A549 (cell line): Measurements from ENCODE around the gene GSC2. TPM values are rescaled to one million over a fixed set of nuclear protein-coding genes. Genes with fewer than 3 reads are reported as not detected.
A peak's percentile ranks its signal among the peaks of the same experiment; 100 is the strongest.

ENCODE experiments used
- ATAC-seq, 2 experiments: fragments of 200-7000 bp in 1 of 2; fragments of >200 bp in 1 of 2; cut with Nextera tagmentation in 1 of 2; cut with Tn5 transposase in 1 of 2; 3 replicates each; pipeline versions ENCODE4 v1.8.0 to v1.9.1; 2018 to 2020; ENCODE audit warnings: mild to moderate bottlenecking in 1 of 2, moderate library complexity in 1 of 2
- CTCF ChIA-PET: fragments of 300-600 bp; sonication (Branson Sonifier 250); formaldehyde crosslinking; extraction: SDS; loops from one replicate; lab custom pipeline; 2021; ENCODE audit warnings: antibody characterized with exemption, inconsistent platforms; lab: Yijun Ruan, JAX
- POLR2A ChIA-PET: fragments of 350-600 bp; formaldehyde crosslinking; extraction: SDS; loops from one replicate; lab custom pipeline; 2021; ENCODE audit warnings: antibody characterized with exemption, inconsistent platforms; lab: Yijun Ruan, JAX
- DNase-seq, 2 experiments: peaks; one replicate each; pipeline versions ENCODE4 v3.0.0 to v3.0.0-alpha.2; 2011 to 2016; ENCODE audit warnings: low read depth in 1 of 2, low spot score in 1 of 2
- FAIRE-seq: peaks from 2 replicates; lab custom pipeline; 2011; peaks lifted over from hg19 to GRCh38; lab: Jason Lieb, UNC
- H3K27ac ChIP-seq, 2 experiments: fragments of >200 bp; sonication (Bioruptor Twin); formaldehyde crosslinking; 3 replicates each; pipeline ENCODE4 v1.5.1; 2016 to 2017
- H3K4me1 ChIP-seq: fragments of >200 bp; sonication (Bioruptor Twin); formaldehyde crosslinking; 3 replicates; pipeline ENCODE4 v1.6.1; 2016
- H3K4me2 ChIP-seq: fragments of >200 bp; sonication (Bioruptor Twin); formaldehyde crosslinking; 3 replicates; pipeline ENCODE4 v1.6.1; 2016
- H3K4me3 ChIP-seq: fragments of >200 bp; sonication (Bioruptor Twin); formaldehyde crosslinking; 3 replicates; pipeline ENCODE4 v1.5.1; 2016
- H3K9me3 ChIP-seq: fragments of >200 bp; sonication (Bioruptor Twin); formaldehyde crosslinking; 3 replicates; pipeline ENCODE4 v1.6.1; 2016
- BHLHE40 ChIP-seq: IDR thresholded peaks from 2 replicates; pipeline ENCODE4 v1.6.1; 2012; ENCODE audit warnings: low read depth, low read length, inconsistent platforms
- CBX2 ChIP-seq: fragments of 200-600 bp; sonication (generic); IDR thresholded peaks from 2 replicates; pipeline ENCODE4 v1.6.1; 2016; ENCODE audit warnings: low read depth, mild to moderate bottlenecking, borderline replicate concordance
- CHD2 ChIP-seq: fragments of 150-350 bp; IDR thresholded peaks from 2 replicates; pipeline ENCODE4 v1.6.1; 2014; ENCODE audit warnings: low read length; ENCODE audit not compliant: partially characterized antibody
- EHF ChIP-seq: fragments of 250-450 bp; sonication (Bioruptor Pico); IDR thresholded peaks from 2 replicates; pipeline ENCODE4 v1.5.0; 2020; ENCODE audit warnings: mild to moderate bottlenecking
- EHMT2 ChIP-seq: fragments of 200-600 bp; sonication (generic); IDR thresholded peaks from 2 replicates; pipeline ENCODE4 v1.6.1; 2016; ENCODE audit warnings: antibody characterized with exemption, low read depth, mild to moderate bottlenecking, moderate library complexity
- EP300 ChIP-seq, 2 experiments: fragments of >200 bp; sonication (Bioruptor Twin); formaldehyde crosslinking; IDR thresholded peaks; 2 replicates in 1 of 2; 3 replicates in 1 of 2; pipeline ENCODE4 v1.6.1; 2016 to 2017
- FOSL2 ChIP-seq, 2 experiments: fragments of 450-650 bp in 1 of 2; fragments of >200 bp in 1 of 2; sonication (Bioruptor Twin) in 1 of 2; formaldehyde crosslinking; IDR thresholded peaks; 2 replicates each; pipeline versions ENCODE4 v1.5.0 to v1.6.1; 2016 to 2020; ENCODE audit warnings: mild to moderate bottlenecking in 1 of 2, moderate library complexity in 1 of 2
- GATA3 ChIP-seq: IDR thresholded peaks from 2 replicates; pipeline ENCODE4 v1.6.1; 2012; ENCODE audit warnings: borderline replicate concordance
- HOXA7 ChIP-seq: fragments of 250-450 bp; sonication (Bioruptor Pico); IDR thresholded peaks from 2 replicates; pipeline ENCODE4 v1.5.0; 2020; ENCODE audit warnings: mild to moderate bottlenecking, moderate library complexity
- KDM1A ChIP-seq: fragments of 200-600 bp; sonication (generic); IDR thresholded peaks from 2 replicates; pipeline ENCODE4 v1.6.1; 2016; ENCODE audit warnings: low read depth, mild to moderate bottlenecking
- MAFK ChIP-seq: fragments of 450-650 bp; IDR thresholded peaks from 2 replicates; pipeline ENCODE4 v1.6.1; 2014; ENCODE audit not compliant: partially characterized antibody
- MAZ ChIP-seq: fragments of 150-350 bp; IDR thresholded peaks from 2 replicates; pipeline ENCODE4 v1.6.1; 2014; ENCODE audit warnings: antibody characterized with exemption, low read depth, low read length, borderline replicate concordance
- NPAS2 ChIP-seq: fragments of 250-450 bp; sonication (Bioruptor Pico); IDR thresholded peaks from 2 replicates; pipeline ENCODE4 v1.8.0; 2022; ENCODE audit warnings: mild to moderate bottlenecking, moderate library complexity, borderline replicate concordance
- POLR2A ChIP-seq: IDR thresholded peaks from 2 replicates; pipeline ENCODE4 v1.6.1; 2012; ENCODE audit warnings: mild to moderate bottlenecking, low read length
- POLR2AphosphoS2 ChIP-seq: conservative IDR thresholded peaks from 2 replicates; pipeline ENCODE4 v1.6.1; 2012; ENCODE audit warnings: low read length, improper control_type of control experiment, inconsistent platforms
- RAD21 ChIP-seq, 2 experiments: fragments of >200 bp in 1 of 2; sonication (Bioruptor Twin) in 1 of 2; formaldehyde crosslinking in 1 of 2; IDR thresholded peaks in 1 of 2; conservative IDR thresholded peaks in 1 of 2; 2 replicates in 1 of 2; 3 replicates in 1 of 2; pipeline ENCODE4 v1.6.1; 2012 to 2018; ENCODE audit warnings: inconsistent platforms in 1 of 2
- SMC3 ChIP-seq: fragments of >200 bp; sonication (Bioruptor Twin); formaldehyde crosslinking; IDR thresholded peaks from 3 replicates; pipeline ENCODE4 v1.6.1; 2018; ENCODE audit warnings: inconsistent platforms
- TP53 ChIP-seq: fragments of 250-450 bp; sonication (Bioruptor Pico); IDR thresholded peaks from 2 replicates; pipeline ENCODE4 v1.5.0; 2021; ENCODE audit warnings: mild to moderate bottlenecking, moderate library complexity
- ZC3H11A ChIP-seq: fragments of 450-650 bp; IDR thresholded peaks from 2 replicates; pipeline ENCODE4 v1.6.1; 2014; ENCODE audit warnings: antibody characterized with exemption, mild to moderate bottlenecking
- ZSCAN20 ChIP-seq: fragments of 250-450 bp; sonication (Bioruptor Pico); IDR thresholded peaks from 2 replicates; pipeline ENCODE4 v1.8.0; 2022; ENCODE audit warnings: mild to moderate bottlenecking, moderate library complexity
- WGBS: methylation state at CpG from one replicate; pipeline ENCODE4 v1.1.6; 2017; ENCODE audit errors: missing lambda C conversion rate; 5-methylcytosine and 5-hydroxymethylcytosine counted together
- polyA plus RNA-seq, 4 experiments: library from polyadenylated mRNA; depleted of rRNA in 3 of 4; stranded (reverse); fragments of >200 nt; fragmentation: RNase III in 1 of 4; extraction: RNeasy Plus Mini Kit Qiagen cat#74134 plus additional on column Dnase treatment in 1 of 4; gene quantifications; 2 replicates in 3 of 4; 3 replicates in 1 of 4; pipeline ENCODE4 v1.2.3, GENCODE V29; 2011 to 2017
- TF ChIP-seq, protein P1 (sequence below): IDR thresholded peaks from 2 replicates; pipeline ENCODE4 v1.6.1; 2012
- TF ChIP-seq, protein P2 (sequence below): IDR thresholded peaks from 2 replicates; pipeline ENCODE4 v1.6.1; 2012; ENCODE audit warnings: low read depth, borderline replicate concordance
- TF ChIP-seq, protein P3 (sequence below): IDR thresholded peaks from 2 replicates; pipeline ENCODE4 v1.6.1; 2012
- TF ChIP-seq, protein P4 (sequence below): fragments of >200 bp; sonication (Bioruptor Twin); formaldehyde crosslinking; IDR thresholded peaks from 3 replicates; pipeline ENCODE4 v1.5.1; 2016

GSC2 gene
- polyA plus RNA-seq, 2 of the 4 experiments (the other 2 are of a cell fraction), result not detected

DNA sequence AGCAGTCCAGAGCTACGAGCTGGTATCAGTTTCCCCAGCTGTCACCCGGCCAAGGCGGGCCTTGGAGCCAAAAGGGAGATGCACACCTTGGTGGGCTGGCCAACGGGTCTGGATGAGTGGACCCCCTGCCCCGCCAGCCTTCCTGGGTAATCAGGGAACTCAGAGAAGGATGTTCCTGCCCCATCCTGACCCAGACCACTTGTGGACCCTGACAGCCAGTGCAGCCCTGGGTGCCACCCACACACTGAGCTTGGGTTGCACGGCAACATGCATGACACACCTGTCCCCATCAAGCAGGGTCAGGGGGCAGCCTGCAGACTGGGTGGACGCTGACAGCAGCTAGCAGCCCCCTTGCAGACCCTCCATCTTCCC is 19.8 kb upstream of the GSC2 start (continued):
- TF ChIP-seq EHF (CRISPR knock-in tag) (no peak), BHLHE40 (no peak), CBX2 (no peak), FOSL2 (IDR thresholded peaks at IDR 0.05) (no peak), FOSL2 (CRISPR knock-in tag; IDR thresholded peaks at IDR 0.05) (no peak)
- TF ChIP-seq, protein P1, sequence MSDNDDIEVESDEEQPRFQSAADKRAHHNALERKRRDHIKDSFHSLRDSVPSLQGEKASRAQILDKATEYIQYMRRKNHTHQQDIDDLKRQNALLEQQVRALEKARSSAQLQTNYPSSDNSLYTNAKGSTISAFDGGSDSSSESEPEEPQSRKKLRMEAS, result no peak

DNA sequence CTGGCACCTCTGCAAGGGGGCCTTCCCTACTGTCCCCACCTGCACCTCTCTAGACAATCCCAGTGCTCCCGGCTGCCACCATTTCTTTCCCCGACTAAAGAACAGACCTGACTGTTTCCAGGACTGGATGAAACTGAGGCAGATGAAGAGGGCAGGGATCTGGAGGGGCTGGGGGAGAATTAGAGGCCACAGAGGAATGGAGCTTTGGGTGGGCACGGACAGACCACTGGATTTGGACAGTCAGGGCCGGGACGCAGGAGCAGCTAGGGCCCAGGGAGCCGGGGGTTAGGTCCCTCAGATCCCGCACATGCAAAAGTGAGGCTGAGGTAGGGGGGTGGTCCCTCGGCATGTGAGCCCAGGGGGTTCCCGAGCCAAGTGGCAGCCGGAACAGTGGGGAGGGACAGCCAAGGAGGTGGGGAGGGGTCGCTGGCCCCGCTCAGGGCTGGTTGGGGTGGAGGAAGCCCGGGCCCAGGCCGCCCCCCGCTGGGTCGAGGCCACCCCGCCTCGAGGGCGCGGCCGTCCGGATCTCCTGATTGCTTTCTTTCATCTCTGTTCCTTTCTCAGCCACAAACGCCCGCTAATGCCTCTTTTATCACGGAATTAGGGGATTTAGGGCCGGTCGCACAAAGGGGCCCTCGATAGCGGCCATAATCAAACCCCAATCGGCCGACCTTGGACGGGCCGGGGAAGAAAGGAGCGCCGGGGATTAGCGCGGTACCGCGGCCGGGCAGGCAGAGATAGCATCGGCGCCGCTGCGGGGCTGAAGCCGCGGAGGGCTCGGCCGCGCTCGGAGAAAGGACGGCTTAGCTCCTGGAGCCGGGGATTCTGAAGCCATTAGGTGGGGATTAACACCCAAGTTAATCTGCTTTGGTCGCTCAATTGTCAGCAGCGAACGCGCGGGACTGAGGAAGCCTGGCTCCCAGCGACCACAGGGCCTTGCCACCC is 19.2 kb upstream of the GSC2 start:
- DNase-seq (no peak), FAIRE-seq (no peak), ATAC-seq (no peak)
- Histone ChIP-seq H3K4me3 (no peak overlapping the region), H3K4me1 (peaks cover 24% of the 10 kb centered on the region), H3K4me2 (no peak overlapping the region), H3K27ac (no peak overlapping the region), H3K9me3 (peaks cover 2% of the 10 kb centered on the region; the same call in 1 of the 3 replicates)
- CTCF ChIA-PET, result no interaction called here
- POLR2A ChIA-PET, result no interaction called here
- 47% methylated on average over 45 of the region's 58 CpGs for WGBS
- no peak for TF ChIP-seq SMC3
- no peak for TF ChIP-seq EP300 (IDR thresholded peaks at IDR 0.05)
- no peak for TF ChIP-seq POLR2AphosphoS2
- TF ChIP-seq EHMT2, result no peak
- TF ChIP-seq HOXA7 (CRISPR knock-in tag), result no peak
- TF ChIP-seq ZC3H11A, result no peak
- no peak for TF ChIP-seq RAD21 (conservative IDR thresholded peaks at IDR 0.05 in 1 of 2, IDR thresholded peaks at IDR 0.05 in 1 of 2)
- TF ChIP-seq, protein P2, sequence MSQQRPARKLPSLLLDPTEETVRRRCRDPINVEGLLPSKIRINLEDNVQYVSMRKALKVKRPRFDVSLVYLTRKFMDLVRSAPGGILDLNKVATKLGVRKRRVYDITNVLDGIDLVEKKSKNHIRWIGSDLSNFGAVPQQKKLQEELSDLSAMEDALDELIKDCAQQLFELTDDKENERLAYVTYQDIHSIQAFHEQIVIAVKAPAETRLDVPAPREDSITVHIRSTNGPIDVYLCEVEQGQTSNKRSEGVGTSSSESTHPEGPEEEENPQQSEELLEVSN, result no peak
- TF ChIP-seq TP53 (CRISPR knock-in tag), result no peak
- TF ChIP-seq MAFK, result no peak
- TF ChIP-seq, protein P3, sequence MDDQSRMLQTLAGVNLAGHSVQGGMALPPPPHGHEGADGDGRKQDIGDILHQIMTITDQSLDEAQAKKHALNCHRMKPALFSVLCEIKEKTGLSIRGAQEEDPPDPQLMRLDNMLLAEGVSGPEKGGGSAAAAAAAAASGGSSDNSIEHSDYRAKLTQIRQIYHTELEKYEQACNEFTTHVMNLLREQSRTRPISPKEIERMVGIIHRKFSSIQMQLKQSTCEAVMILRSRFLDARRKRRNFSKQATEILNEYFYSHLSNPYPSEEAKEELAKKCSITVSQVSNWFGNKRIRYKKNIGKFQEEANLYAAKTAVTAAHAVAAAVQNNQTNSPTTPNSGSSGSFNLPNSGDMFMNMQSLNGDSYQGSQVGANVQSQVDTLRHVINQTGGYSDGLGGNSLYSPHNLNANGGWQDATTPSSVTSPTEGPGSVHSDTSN, result no peak
- no peak for TF ChIP-seq NPAS2
- no peak for TF ChIP-seq KDM1A
- TF ChIP-seq, protein P4, sequence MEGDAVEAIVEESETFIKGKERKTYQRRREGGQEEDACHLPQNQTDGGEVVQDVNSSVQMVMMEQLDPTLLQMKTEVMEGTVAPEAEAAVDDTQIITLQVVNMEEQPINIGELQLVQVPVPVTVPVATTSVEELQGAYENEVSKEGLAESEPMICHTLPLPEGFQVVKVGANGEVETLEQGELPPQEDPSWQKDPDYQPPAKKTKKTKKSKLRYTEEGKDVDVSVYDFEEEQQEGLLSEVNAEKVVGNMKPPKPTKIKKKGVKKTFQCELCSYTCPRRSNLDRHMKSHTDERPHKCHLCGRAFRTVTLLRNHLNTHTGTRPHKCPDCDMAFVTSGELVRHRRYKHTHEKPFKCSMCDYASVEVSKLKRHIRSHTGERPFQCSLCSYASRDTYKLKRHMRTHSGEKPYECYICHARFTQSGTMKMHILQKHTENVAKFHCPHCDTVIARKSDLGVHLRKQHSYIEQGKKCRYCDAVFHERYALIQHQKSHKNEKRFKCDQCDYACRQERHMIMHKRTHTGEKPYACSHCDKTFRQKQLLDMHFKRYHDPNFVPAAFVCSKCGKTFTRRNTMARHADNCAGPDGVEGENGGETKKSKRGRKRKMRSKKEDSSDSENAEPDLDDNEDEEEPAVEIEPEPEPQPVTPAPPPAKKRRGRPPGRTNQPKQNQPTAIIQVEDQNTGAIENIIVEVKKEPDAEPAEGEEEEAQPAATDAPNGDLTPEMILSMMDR, result no peak

DNA sequence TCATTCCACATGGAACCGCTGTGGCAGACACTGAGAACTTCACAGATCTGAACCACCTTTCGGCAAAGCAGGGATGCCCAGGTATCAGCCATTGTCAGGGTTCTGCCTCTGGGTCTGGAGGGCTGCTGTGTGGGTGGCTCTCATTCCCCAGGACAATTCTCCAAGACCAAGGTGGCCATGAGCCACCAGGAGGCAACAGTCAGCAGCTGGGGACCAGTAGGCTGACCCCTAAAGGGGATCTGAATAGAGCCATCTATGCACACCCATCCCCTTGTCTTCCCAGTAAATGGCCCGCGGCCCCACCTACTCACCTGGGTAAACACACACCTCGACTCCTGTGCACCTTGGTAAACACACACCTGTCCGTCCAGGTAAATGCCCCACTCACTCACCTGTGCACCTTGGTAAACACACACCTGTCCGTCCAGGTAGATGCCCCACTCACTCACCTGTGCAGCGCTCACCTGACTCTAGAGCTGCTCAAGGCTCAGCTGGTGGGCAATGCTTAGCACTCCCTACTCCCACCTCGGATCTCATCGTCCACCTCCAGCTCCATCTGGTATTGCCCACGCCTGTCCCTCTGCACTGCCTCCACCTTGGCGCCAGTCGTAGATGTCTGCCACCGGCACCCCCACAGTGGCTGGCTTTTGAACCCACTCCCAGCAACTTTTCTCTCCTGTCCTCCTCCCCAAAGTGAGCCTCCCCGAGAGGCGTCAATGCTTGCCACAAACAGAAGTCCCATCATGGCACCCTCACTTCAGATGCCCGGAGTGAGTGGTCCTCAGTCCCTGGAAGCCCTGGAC is 18.2 kb upstream of the GSC2 start:
- CTCF ChIA-PET, result interaction anchor here (1.3 to 2.3 kb wide), 3 partner anchors 10 to 214 kb away, joined by 3 to 8 read pairs (median 3); partner anchors contain the start of genes ESS2 and SLC25A1
- Histone ChIP-seq H3K4me1 (peaks cover 14% of the 10 kb centered on the region; the same call in 2 of the 3 replicates), H3K4me2 (no peak overlapping the region), H3K9me3 (peaks cover 2% of the 10 kb centered on the region; the same call in 1 of the 3 replicates), H3K4me3 (no peak overlapping the region), H3K27ac (no peak overlapping the region)
- TF ChIP-seq ZSCAN20 (CRISPR knock-in tag), result no peak
- TF ChIP-seq, protein P3, result no peak
- no peak for TF ChIP-seq POLR2A
- no peak for TF ChIP-seq CHD2
- no peak for TF ChIP-seq MAZ
- no peak for TF ChIP-seq GATA3
- TF ChIP-seq, protein P1, result no peak
- POLR2A ChIA-PET, result no interaction called here
- FAIRE-seq (no peak), DNase-seq (no peak), ATAC-seq (peak; percentile 18 to 37; a peak in 2 of 6 replicates)
- WGBS, result 30% methylated on average over 15 of the region's 17 CpGs
